VCaP (cell line): ENCODE measurements around the gene HOXA11.

Experiments used
- H3K27ac ChIP-seq: fragments of 450-650 bp; 2 replicates; pipeline ENCODE4 v1.5.1; 2017
- CTCF ChIP-seq: fragments of 450-650 bp; conservative IDR thresholded peaks from 2 replicates; pipeline ENCODE4 v1.5.1; 2017; ENCODE audit warnings: mild to moderate bottlenecking, moderate library complexity

HOXA11 gene

GRCh38 chr7:27171637-27172314 is 13.3 kb downstream of the HOXA11 start:
- TF ChIP-seq CTCF, result peak; percentile 9; the same call in 1 of the 2 replicates
- H3K27ac ChIP-seq, result peak overlapping the region; percentile 99

- no peak for TF ChIP-seq CTCF
- H3K27ac ChIP-seq, result peak overlapping the region; percentile 99
Measured at GRCh38 chr7:27171325-27171636, 13.8 kb downstream of the HOXA11 start.

- TF ChIP-seq CTCF, result no peak
- peak overlapping the region; percentile 99 for H3K27ac ChIP-seq
Measured at GRCh38 chr7:27170426-27171324, 14.4 kb downstream of the HOXA11 start.

DNA sequence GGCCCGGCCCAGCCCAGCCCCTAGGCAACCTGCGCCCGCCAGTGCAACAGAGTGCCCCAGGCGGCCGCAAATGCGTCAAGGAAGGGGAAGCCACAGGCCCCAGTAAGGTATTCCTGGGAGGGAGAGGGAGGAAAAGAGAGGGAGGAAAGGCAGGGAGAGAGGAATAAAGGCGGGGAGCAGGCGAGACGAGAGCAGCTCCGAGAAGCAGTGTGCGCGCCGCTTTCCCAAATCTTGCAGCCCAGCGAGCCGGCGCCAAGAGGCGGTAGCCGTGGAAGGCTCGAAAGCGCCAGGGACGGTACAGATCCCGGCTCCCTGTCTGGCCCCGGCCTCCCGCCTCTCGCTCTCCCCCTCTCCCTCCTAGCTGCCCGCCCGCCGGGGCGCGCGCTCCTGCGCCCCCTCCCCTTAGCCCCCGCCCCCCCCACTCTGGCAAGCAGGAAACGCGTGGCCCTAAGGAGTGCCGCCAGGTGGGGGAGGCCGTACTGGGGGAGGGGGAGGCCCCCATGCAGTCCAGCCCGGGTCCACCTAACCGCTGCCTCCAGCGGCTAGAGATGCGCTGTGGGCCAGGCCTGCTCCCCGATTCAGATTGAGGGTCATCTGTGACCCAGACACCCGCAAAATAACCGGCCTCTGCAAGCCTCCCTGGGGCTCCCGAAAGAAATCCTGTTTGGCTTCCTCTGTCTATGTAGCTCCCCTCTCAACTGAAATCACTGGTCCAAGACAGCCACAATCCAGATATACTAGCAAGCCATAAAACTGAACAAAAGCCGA is 15.2 kb downstream of the HOXA11 start:
- H3K27ac ChIP-seq, result peak overlapping the region; percentile 99
- TF ChIP-seq CTCF, result no peak

GRCh38 chr7:27168265-27168947 is 16.6 kb downstream of the HOXA11 start:
- H3K27ac ChIP-seq, result peak overlapping the region; percentile 99
- no peak; the same call in 1 of the 2 replicates for TF ChIP-seq CTCF

- TF ChIP-seq CTCF, result no peak
Measured at GRCh38 chr7:27167916-27168264, 17.1 kb downstream of the HOXA11 start.

More at GRCh38 chr7:27167916-27168264, 17.1 kb downstream of the HOXA11 start:
- peak overlapping the region; percentile 99 for H3K27ac ChIP-seq
